ENCODE data around the gene GALNT16. TPM values are rescaled to one million over a fixed set of nuclear protein-coding genes. Genes with fewer than 3 reads are reported as not detected.

The GALNT16 gene
- polyA plus RNA-seq, 1 donor (not counting 4 experiments of a cell fraction or from before 2014, with no cell fraction given): not detected

DNA sequence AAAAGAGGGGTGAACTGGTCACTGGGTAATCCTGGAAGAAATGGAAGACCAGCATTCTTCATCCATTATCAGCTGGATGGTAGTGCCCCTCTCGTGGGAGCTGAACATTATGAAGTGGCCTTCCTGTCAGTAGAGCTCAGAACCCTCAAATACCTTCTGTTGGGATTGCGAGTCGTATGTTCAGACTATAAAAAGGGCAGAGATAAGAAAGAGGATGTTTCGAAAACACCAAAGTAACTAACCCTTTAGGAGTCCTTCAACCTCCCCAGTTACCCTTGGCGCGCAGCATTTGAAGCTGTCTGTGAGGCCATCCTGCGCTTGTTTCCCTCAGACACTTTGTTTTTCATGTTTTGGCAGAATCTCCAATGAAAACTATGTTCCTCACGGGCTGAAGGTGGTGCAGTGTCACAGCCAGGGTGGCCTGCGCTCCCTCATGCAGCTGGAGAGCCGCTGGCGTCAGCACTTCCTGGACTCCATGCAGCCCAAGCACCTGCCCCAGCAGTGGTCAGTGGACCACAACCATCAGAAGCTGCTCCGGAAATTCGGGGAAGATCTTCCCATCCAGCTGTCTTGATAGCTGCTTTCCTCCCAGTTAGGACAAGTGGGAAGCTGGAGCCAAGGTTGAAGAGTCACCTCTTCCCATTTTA, 19.3 kb upstream of the GALNT16 start:
- TF ChIP-seq, protein P1, sequence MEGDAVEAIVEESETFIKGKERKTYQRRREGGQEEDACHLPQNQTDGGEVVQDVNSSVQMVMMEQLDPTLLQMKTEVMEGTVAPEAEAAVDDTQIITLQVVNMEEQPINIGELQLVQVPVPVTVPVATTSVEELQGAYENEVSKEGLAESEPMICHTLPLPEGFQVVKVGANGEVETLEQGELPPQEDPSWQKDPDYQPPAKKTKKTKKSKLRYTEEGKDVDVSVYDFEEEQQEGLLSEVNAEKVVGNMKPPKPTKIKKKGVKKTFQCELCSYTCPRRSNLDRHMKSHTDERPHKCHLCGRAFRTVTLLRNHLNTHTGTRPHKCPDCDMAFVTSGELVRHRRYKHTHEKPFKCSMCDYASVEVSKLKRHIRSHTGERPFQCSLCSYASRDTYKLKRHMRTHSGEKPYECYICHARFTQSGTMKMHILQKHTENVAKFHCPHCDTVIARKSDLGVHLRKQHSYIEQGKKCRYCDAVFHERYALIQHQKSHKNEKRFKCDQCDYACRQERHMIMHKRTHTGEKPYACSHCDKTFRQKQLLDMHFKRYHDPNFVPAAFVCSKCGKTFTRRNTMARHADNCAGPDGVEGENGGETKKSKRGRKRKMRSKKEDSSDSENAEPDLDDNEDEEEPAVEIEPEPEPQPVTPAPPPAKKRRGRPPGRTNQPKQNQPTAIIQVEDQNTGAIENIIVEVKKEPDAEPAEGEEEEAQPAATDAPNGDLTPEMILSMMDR (optimal IDR thresholded peaks at IDR 0.05 in 1 of 3, IDR thresholded peaks at IDR 0.05 in 1 of 3, conservative IDR thresholded peaks at IDR 0.05 in 1 of 3; ENCODE audit: extremely low read depth in 1 of 3, insufficient read depth in 2 of 3, low read length in 3 of 3): no peak
- no peak for TF ChIP-seq EZH2 (IDR thresholded peaks at IDR 0.05; ENCODE audit: low read length)
- no peaks in the 10 kb centered on the region for H3K27me3 ChIP-seq (ENCODE audit: control insufficient read depth, extremely low read depth, insufficient read depth, low read length)
- H3K27ac ChIP-seq (ENCODE audit: control insufficient read depth, insufficient read depth, low read length): no peak overlapping the region
- no peak overlapping the region for H3K9ac ChIP-seq (ENCODE audit: control insufficient read depth, extremely low read depth, insufficient read depth, low read length)
- H3K4me3 ChIP-seq (ENCODE audit: control insufficient read depth in 2 of 3, extremely low read depth in 1 of 3, insufficient read depth in 2 of 3, low read depth in 1 of 3, low read length in 3 of 3): no peak overlapping the region
- H3K9me1 ChIP-seq (ENCODE audit: control insufficient read depth, extremely low read depth, insufficient read depth, low read length): no peaks in the 10 kb centered on the region
- no peaks in the 10 kb centered on the region for H3K9me3 ChIP-seq (ENCODE audit: control insufficient read depth, low read depth, low read length)
- H3K79me2 ChIP-seq (ENCODE audit: control insufficient read depth, insufficient read depth, low read length): no peaks in the 10 kb centered on the region
- DNase-seq (ENCODE audit: low read depth, low spot score) (no peak), FAIRE-seq (no peak)
- H3K36me3 ChIP-seq (ENCODE audit: control insufficient read depth in 2 of 2, extremely low read depth in 1 of 2, insufficient read depth in 2 of 2, low read length in 2 of 2): peaks cover 11 to 35% of the 10 kb centered on the region in 2 experiments
- H3K4me1 ChIP-seq (ENCODE audit: control insufficient read depth, extremely low read depth, insufficient read depth, low read length): no peaks in the 10 kb centered on the region
- no peak overlapping the region for H2AFZ ChIP-seq (ENCODE audit: control insufficient read depth, low read length)
- dilution Hi-C loops (cut with MboI; ENCODE audit: extremely low pct_ligation_motif_present, low sequenced_read_pairs): no loop called here
- no peaks in the 10 kb centered on the region for H4K20me1 ChIP-seq (ENCODE audit: control insufficient read depth, extremely low read depth, insufficient read depth, low read length)
- H3K4me2 ChIP-seq (ENCODE audit: control insufficient read depth, extremely low read depth, insufficient read depth, low read depth, low read length): no peak overlapping the region

GRCh38 chr14:69241577-69241976, 18.4 kb upstream of the GALNT16 start:
- Histone ChIP-seq H3K27ac (ENCODE audit: control insufficient read depth, insufficient read depth, low read length) (no peak overlapping the region), H3K4me1 (ENCODE audit: control insufficient read depth, extremely low read depth, insufficient read depth, low read length) (no peaks in the 10 kb centered on the region), H3K36me3 (ENCODE audit: control insufficient read depth in 2 of 2, extremely low read depth in 1 of 2, insufficient read depth in 2 of 2, low read length in 2 of 2) (peaks cover 8 to 25% of the 10 kb centered on the region in 2 experiments), H3K9me3 (ENCODE audit: control insufficient read depth, low read depth, low read length) (no peaks in the 10 kb centered on the region), H3K9me1 (ENCODE audit: control insufficient read depth, extremely low read depth, insufficient read depth, low read length) (no peaks in the 10 kb centered on the region), H3K4me3 (ENCODE audit: control insufficient read depth in 2 of 3, extremely low read depth in 1 of 3, insufficient read depth in 2 of 3, low read depth in 1 of 3, low read length in 3 of 3) (no peak overlapping the region), H3K4me2 (ENCODE audit: control insufficient read depth, extremely low read depth, insufficient read depth, low read depth, low read length) (no peak overlapping the region), H3K9ac (ENCODE audit: control insufficient read depth, extremely low read depth, insufficient read depth, low read length) (no peak overlapping the region), H4K20me1 (ENCODE audit: control insufficient read depth, extremely low read depth, insufficient read depth, low read length) (no peaks in the 10 kb centered on the region), H2AFZ (ENCODE audit: control insufficient read depth, low read length) (no peak overlapping the region), H3K27me3 (ENCODE audit: control insufficient read depth, extremely low read depth, insufficient read depth, low read length) (no peaks in the 10 kb centered on the region), H3K79me2 (ENCODE audit: control insufficient read depth, insufficient read depth, low read length) (no peaks in the 10 kb centered on the region)
- no peak for DNase-seq (ENCODE audit: low read depth, low spot score)
- dilution Hi-C loops (cut with MboI; ENCODE audit: extremely low pct_ligation_motif_present, low sequenced_read_pairs): no loop called here
- FAIRE-seq: no peak
- TF ChIP-seq, protein P1 (optimal IDR thresholded peaks at IDR 0.05 in 1 of 3, IDR thresholded peaks at IDR 0.05 in 1 of 3, conservative IDR thresholded peaks at IDR 0.05 in 1 of 3; ENCODE audit: extremely low read depth in 1 of 3, insufficient read depth in 2 of 3, low read length in 3 of 3): no peak
- no peak for TF ChIP-seq EZH2 (IDR thresholded peaks at IDR 0.05; ENCODE audit: low read length)
